ENCODE data around the gene FAM50B. TPM values are rescaled to one million over a fixed set of nuclear protein-coding genes. Genes with fewer than 3 reads are reported as not detected.

FAM50B gene
- total RNA-seq, 1 experiment from 2014 or later = 14.3 TPM

GRCh38 chr6:3847521-3847920 lies 1.7 kb upstream of the FAM50B start:
- H2AFZ ChIP-seq = no peak overlapping the region
- no peaks in the 10 kb centered on the region for H3K36me3 ChIP-seq (ENCODE audit: low read depth)
- CTCF ChIA-PET = no interaction called here
- TF ChIP-seq CTCF (conservative IDR thresholded peaks at IDR 0.05) = no peak
- no peak for TF ChIP-seq EZH2 (IDR thresholded peaks at IDR 0.05; ENCODE audit: low read depth)
- no peak overlapping the region for H3K4me3 ChIP-seq
- POLR2A ChIA-PET (ENCODE audit: unreplicated experiment) = no interaction called here
- DNase-seq = no peak
- no TSS peak for BruUV-seq (replicated peaks)
- H3K4me1 ChIP-seq (replicated peaks; ENCODE audit: insufficient read depth) = peaks cover 13% of the 10 kb centered on the region
- no peak overlapping the region for H3K27ac ChIP-seq
- no peaks in the 10 kb centered on the region for H4K20me1 ChIP-seq (ENCODE audit: insufficient read depth)
- H3K9me3 ChIP-seq (ENCODE audit: insufficient read depth, low read depth) = no peaks in the 10 kb centered on the region
- H3K4me2 ChIP-seq = no peak overlapping the region
- no peaks in the 10 kb centered on the region for H3K9me2 ChIP-seq (ENCODE audit: insufficient read depth)
- intact Hi-C loops (cut with micrococcal nuclease; ENCODE audit: unreplicated experiment) = loop anchor here (5.0 to 10.0 kb wide), 2 partner anchors 307 to 570 kb away; no protein-coding TSS in a partner anchor
- peaks cover 6% of the 10 kb centered on the region; the same call in 1 of the 2 replicates for H3F3A ChIP-seq (ENCODE audit: insufficient read depth, low read depth)
- no peaks in the 10 kb centered on the region for H3K79me2 ChIP-seq (ENCODE audit: low read depth)
- H3K27me3 ChIP-seq (ENCODE audit: insufficient read depth, low read depth) = no peaks in the 10 kb centered on the region

GRCh38 chr6:3848380-3848779 lies 793 bp upstream of the FAM50B start:
- peak overlapping the region; percentile 72 for H3K4me2 ChIP-seq
- intact Hi-C loops (cut with micrococcal nuclease; ENCODE audit: unreplicated experiment) = loop anchor here (1.0 to 10.0 kb wide), 5 partner anchors 22 to 571 kb away; no protein-coding TSS in a partner anchor
- no peaks in the 10 kb centered on the region for H3K9me2 ChIP-seq (ENCODE audit: insufficient read depth)
- no peaks in the 10 kb centered on the region for H3K27me3 ChIP-seq (ENCODE audit: insufficient read depth, low read depth)
- no peaks in the 10 kb centered on the region for H4K20me1 ChIP-seq (ENCODE audit: insufficient read depth)
- H3K27ac ChIP-seq = peak overlapping the region; percentile 69
- no peaks in the 10 kb centered on the region for H3K36me3 ChIP-seq (ENCODE audit: low read depth)
- DNase-seq = peak; percentile 35 to 63
- peaks cover 6% of the 10 kb centered on the region; the same call in 1 of the 2 replicates for H3F3A ChIP-seq (ENCODE audit: insufficient read depth, low read depth)
- ChIA-PET POLR2A (ENCODE audit: unreplicated experiment) (interaction anchor here (0.7 to 1.0 kb wide), 2 partner anchors 22 to 33 kb away, joined by 3 to 5 read pairs; no protein-coding TSS in a partner anchor), CTCF (interaction anchor here (0.5 to 2.1 kb wide), 18 partner anchors 15 to 376 kb away, joined by 3 to 26 read pairs (median 4); a partner anchor contains a TSS)
- no peaks in the 10 kb centered on the region for H3K79me2 ChIP-seq (ENCODE audit: low read depth)
- peak overlapping the region; percentile 54; the same call in 1 of the 2 replicates for H3K4me3 ChIP-seq
- H3K9me3 ChIP-seq (ENCODE audit: insufficient read depth, low read depth) = no peaks in the 10 kb centered on the region
- TF ChIP-seq CTCF (conservative IDR thresholded peaks at IDR 0.05) (no peak), EZH2 (IDR thresholded peaks at IDR 0.05; ENCODE audit: low read depth) (no peak)
- peaks cover 10% of the 10 kb centered on the region for H3K4me1 ChIP-seq (replicated peaks; ENCODE audit: insufficient read depth)
- BruUV-seq (replicated peaks) = no TSS peak
- H2AFZ ChIP-seq = peak overlapping the region; percentile 61; the same call in 1 of the 2 replicates

GRCh38 chr6:3849681-3850450 lies 693 bp downstream of the FAM50B start:
- TSS peak; percentile 74 for BruUV-seq (replicated peaks)
- Histone ChIP-seq H4K20me1 (ENCODE audit: insufficient read depth) (no peaks in the 10 kb centered on the region), H3K27me3 (ENCODE audit: insufficient read depth, low read depth) (no peaks in the 10 kb centered on the region), H3K27ac (no peak overlapping the region), H3K36me3 (ENCODE audit: low read depth) (no peaks in the 10 kb centered on the region), H3F3A (ENCODE audit: insufficient read depth, low read depth) (peaks cover 6% of the 10 kb centered on the region; the same call in 1 of the 2 replicates), H3K4me3 (peak overlapping the region; percentile 54), H3K9me3 (ENCODE audit: insufficient read depth, low read depth) (no peaks in the 10 kb centered on the region), H3K79me2 (ENCODE audit: low read depth) (no peaks in the 10 kb centered on the region), H3K4me1 (replicated peaks; ENCODE audit: insufficient read depth) (peaks cover 4% of the 10 kb centered on the region; the same call in 1 of the 2 replicates), H3K9me2 (ENCODE audit: insufficient read depth) (no peaks in the 10 kb centered on the region), H2AFZ (peak overlapping the region; percentile 85), H3K4me2 (peak overlapping the region; percentile 75)
- intact Hi-C loops (cut with micrococcal nuclease; ENCODE audit: unreplicated experiment) = loop anchor here (1.0 to 10.0 kb wide), 9 partner anchors 63 to 573 kb away; no protein-coding TSS in a partner anchor
- POLR2A ChIA-PET (ENCODE audit: unreplicated experiment) = interaction anchor here (0.7 to 1.0 kb wide), 2 partner anchors 12 to 24 kb away, joined by 3 to 5 read pairs; no protein-coding TSS in a partner anchor
- CTCF ChIA-PET = interaction anchor here (0.9 to 2.1 kb wide), 8 partner anchors 24 to 140 kb away, joined by 3 to 26 read pairs (median 10); no protein-coding TSS in a partner anchor
- TF ChIP-seq CTCF (conservative IDR thresholded peaks at IDR 0.05) (no peak), EZH2 (IDR thresholded peaks at IDR 0.05; ENCODE audit: low read depth) (no peak)
- peak in 1 of 2 experiments; percentile 12 for DNase-seq

Data from PC-9 (cell line).